NOMO-1 treated with dmso at 0.1 percent for 144 hours (cell line): ENCODE data around the gene USP10.
"Not testable (repeated sequence)": the region's sequence is repeated elsewhere in the genome, so short reads cannot be mapped to it uniquely, and the experiment has no call there.

Experiments used
- DNase-seq: peaks from one replicate; lab custom pipeline; 2025; ENCODE audit not compliant: unreplicated experiment; lab: John Stamatoyannopoulos, UW

USP10 gene

GRCh38 chr16:84726669-84727467 lies 27.1 kb downstream of the USP10 start:
- peak; percentile 90 for DNase-seq

- DNase-seq: no peak
Observed at GRCh38 chr16:84728853-84729424, 29.1 kb downstream of the USP10 start.

GRCh38 chr16:84729716-84730320 lies 30.0 kb downstream of the USP10 start:
- no peak for DNase-seq

- DNase-seq: peak; percentile 37
Observed at GRCh38 chr16:84730406-84731106, 30.8 kb downstream of the USP10 start.

GRCh38 chr16:84732332-84732673 lies 32.5 kb downstream of the USP10 start:
- not testable (repeated sequence) for DNase-seq

- DNase-seq: peak; percentile 6
Observed at GRCh38 chr16:84732674-84733352, 33.0 kb downstream of the USP10 start.

GRCh38 chr16:84735849-84736586 lies 36.2 kb downstream of the USP10 start:
- no peak for DNase-seq

- no peak for DNase-seq
Observed at GRCh38 chr16:84737192-84738011, 37.6 kb downstream of the USP10 start.

- DNase-seq: peak; percentile 41
Observed at GRCh38 chr16:84738255-84739038, 38.6 kb downstream of the USP10 start.

GRCh38 chr16:84739349-84740124 lies 39.7 kb downstream of the USP10 start:
- peak; percentile 39 for DNase-seq

GRCh38 chr16:84740596-84741116 lies 40.9 kb downstream of the USP10 start:
- no peak for DNase-seq

GRCh38 chr16:84741340-84741830 lies 41.6 kb downstream of the USP10 start:
- no peak for DNase-seq

GRCh38 chr16:84742641-84743092 lies 42.9 kb downstream of the USP10 start:
- DNase-seq: peak; percentile 10

GRCh38 chr16:84746231-84746630 lies 46.4 kb downstream of the USP10 start:
- no peak for DNase-seq

GRCh38 chr16:84746875-84747274 lies 47.1 kb downstream of the USP10 start:
- DNase-seq: no peak

- DNase-seq: not testable (repeated sequence)
Observed at GRCh38 chr16:84748247-84748646, 48.4 kb downstream of the USP10 start.

- DNase-seq: no peak
Observed at GRCh38 chr16:84749072-84749471, 49.3 kb downstream of the USP10 start.

- no peak for DNase-seq
Observed at GRCh38 chr16:84749815-84750214, 50.0 kb downstream of the USP10 start.
